Measurements from ENCODE around the gene RPTOR. TPM values are rescaled to one million over a fixed set of nuclear protein-coding genes. Genes with fewer than 3 reads are reported as not detected.

RPTOR gene
- total RNA-seq, 1 experiment from 2014 or later = 66.7 TPM

GRCh38 chr17:80907281-80907680 is 362.6 kb downstream of the RPTOR start:
- Mint-ChIP-seq H3K4me3 (ENCODE audit: unreplicated experiment) (no peak overlapping the region), H3K27ac (ENCODE audit: unreplicated experiment) (no peak overlapping the region), H3K4me1 (ENCODE audit: low read depth, unreplicated experiment) (no peaks in the 10 kb centered on the region), H3K36me3 (ENCODE audit: insufficient read depth, unreplicated experiment) (peaks cover 27% of the 10 kb centered on the region), H3K9me3 (ENCODE audit: unreplicated experiment) (no peaks in the 10 kb centered on the region), H3K27me3 (ENCODE audit: insufficient read depth, unreplicated experiment) (no peaks in the 10 kb centered on the region)
- ChIA-PET POLR2A (no interaction called here), CTCF (interaction anchor here (0.8 kb wide), 1 partner anchor 8 kb away, joined by 3 read pairs; no protein-coding TSS in a partner anchor)
- Histone ChIP-seq H3K9me3 (no peaks in the 10 kb centered on the region), H3K36me3 (ENCODE audit: control insufficient read depth, insufficient read depth, low read length) (no peaks in the 10 kb centered on the region; the same call in 1 of the 2 replicates), H3K27me3 (replicated peaks; ENCODE audit: control insufficient read depth, insufficient read depth, low read length) (no peaks in the 10 kb centered on the region), H3K4me3 (ENCODE audit: low read depth, low read length) (no peak overlapping the region), H3K4me1 (no peaks in the 10 kb centered on the region)
- no peak for TF ChIP-seq CTCF (IDR thresholded peaks at IDR 0.05; ENCODE audit: insufficient read depth in 1 of 2, low read depth in 1 of 2, low read length in 1 of 2, severe bottlenecking in 1 of 2, unreplicated experiment in 1 of 2)
- DNase-seq = no peak
- BruUV-seq (replicated peaks) = no TSS peak
- intact Hi-C loops (cut with micrococcal nuclease; ENCODE audit: unreplicated experiment) = no loop called here

- no peak for TF ChIP-seq CTCF (IDR thresholded peaks at IDR 0.05; ENCODE audit: insufficient read depth in 1 of 2, low read depth in 1 of 2, low read length in 1 of 2, severe bottlenecking in 1 of 2, unreplicated experiment in 1 of 2)
- peaks cover under 1% of the 10 kb centered on the region; the same call in 1 of the 2 replicates for H3K9me3 ChIP-seq
- H3K27me3 ChIP-seq (replicated peaks; ENCODE audit: control insufficient read depth, insufficient read depth, low read length) = no peaks in the 10 kb centered on the region
- no peak overlapping the region for H3K4me3 ChIP-seq (ENCODE audit: low read depth, low read length)
- H3K4me1 Mint-ChIP-seq (ENCODE audit: low read depth, unreplicated experiment) = no peaks in the 10 kb centered on the region
- H3K36me3 Mint-ChIP-seq (ENCODE audit: insufficient read depth, unreplicated experiment) = peaks cover 34% of the 10 kb centered on the region
- BruUV-seq (replicated peaks) = no TSS peak
- ChIA-PET CTCF (no interaction called here), POLR2A (no interaction called here)
- H3K9me3 Mint-ChIP-seq (ENCODE audit: unreplicated experiment) = no peaks in the 10 kb centered on the region
- no peak overlapping the region for H3K27ac Mint-ChIP-seq (ENCODE audit: unreplicated experiment)
- no peaks in the 10 kb centered on the region for H3K27me3 Mint-ChIP-seq (ENCODE audit: insufficient read depth, unreplicated experiment)
- H3K36me3 ChIP-seq (ENCODE audit: control insufficient read depth, insufficient read depth, low read length) = no peaks in the 10 kb centered on the region; the same call in 1 of the 2 replicates
- intact Hi-C loops (cut with micrococcal nuclease; ENCODE audit: unreplicated experiment) = no loop called here
- H3K4me1 ChIP-seq = no peaks in the 10 kb centered on the region
- no peak overlapping the region for H3K4me3 Mint-ChIP-seq (ENCODE audit: unreplicated experiment)
- DNase-seq = no peak
Measured at GRCh38 chr17:80908211-80908610, 363.6 kb downstream of the RPTOR start.

- Mint-ChIP-seq H3K27ac (ENCODE audit: unreplicated experiment) (no peak overlapping the region), H3K9me3 (ENCODE audit: unreplicated experiment) (no peaks in the 10 kb centered on the region), H3K36me3 (ENCODE audit: insufficient read depth, unreplicated experiment) (peaks cover 36% of the 10 kb centered on the region), H3K27me3 (ENCODE audit: insufficient read depth, unreplicated experiment) (no peaks in the 10 kb centered on the region), H3K4me3 (ENCODE audit: unreplicated experiment) (no peak overlapping the region), H3K4me1 (ENCODE audit: low read depth, unreplicated experiment) (no peaks in the 10 kb centered on the region)
- ChIA-PET CTCF (interaction anchor here (1.0 kb wide), 1 partner anchor 9 kb away, joined by 3 read pairs; no protein-coding TSS in a partner anchor), POLR2A (no interaction called here)
- intact Hi-C loops (cut with micrococcal nuclease; ENCODE audit: unreplicated experiment) = no loop called here
- Histone ChIP-seq H3K36me3 (ENCODE audit: control insufficient read depth, insufficient read depth, low read length) (no peaks in the 10 kb centered on the region; the same call in 1 of the 2 replicates), H3K9me3 (peaks cover 7% of the 10 kb centered on the region; the same call in 1 of the 2 replicates), H3K27me3 (replicated peaks; ENCODE audit: control insufficient read depth, insufficient read depth, low read length) (no peaks in the 10 kb centered on the region), H3K4me1 (no peaks in the 10 kb centered on the region), H3K4me3 (ENCODE audit: low read depth, low read length) (no peak overlapping the region)
- DNase-seq = no peak
- BruUV-seq (replicated peaks) = no TSS peak
- TF ChIP-seq CTCF (IDR thresholded peaks at IDR 0.05; ENCODE audit: insufficient read depth in 1 of 2, low read depth in 1 of 2, low read length in 1 of 2, severe bottlenecking in 1 of 2, unreplicated experiment in 1 of 2) = no peak
Measured at GRCh38 chr17:80908776-80909175, 364.1 kb downstream of the RPTOR start.
